DOHH2 (cell line): ENCODE data around the gene CDH4.

Experiments used
- EZH2phosphoT487 ChIP-seq: fragments of 200-600 bp; sonication (generic); IDR thresholded peaks from 2 replicates; pipeline ENCODE4 v1.6.1; 2017; ENCODE audit warnings: borderline replicate concordance, mild to moderate bottlenecking, antibody characterized with exemption, low read length, moderate library complexity, mixed read lengths
- TF ChIP-seq, protein P1 (sequence below): fragments of 200-600 bp; sonication (generic); IDR thresholded peaks from one replicate; pipeline ENCODE4 v1.5.1; 2014; ENCODE audit warnings: antibody characterized with exemption, mild to moderate bottlenecking, low read depth, low read length; ENCODE audit not compliant: poor library complexity, severe bottlenecking

DNA sequence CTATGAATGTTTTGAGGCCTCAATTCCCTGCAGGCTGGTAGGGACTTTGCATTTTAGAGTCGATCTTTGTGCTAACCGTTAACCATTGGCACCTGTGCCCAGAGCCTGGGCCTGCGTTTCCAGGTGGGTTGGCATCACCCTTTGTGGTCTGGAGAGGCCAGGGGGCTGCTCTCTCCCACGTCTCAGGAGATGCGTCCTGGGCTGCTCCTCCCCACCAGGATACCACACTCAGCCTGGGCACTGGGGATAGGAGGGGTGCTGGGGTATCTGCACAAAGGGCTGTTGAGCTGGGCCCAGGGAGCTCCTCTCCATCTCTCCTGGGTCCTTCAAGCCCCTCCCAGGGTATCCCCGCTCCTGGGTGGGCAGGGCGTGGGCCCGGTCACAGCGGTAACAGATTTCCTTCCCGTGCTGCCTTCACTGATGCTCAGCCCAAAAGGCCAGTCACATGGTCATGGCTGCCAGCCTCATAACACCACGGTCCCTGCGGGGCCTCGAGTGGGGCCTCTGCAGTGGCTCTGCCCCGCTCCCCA is 547.4 kb downstream of the CDH4 start:
- TF ChIP-seq, protein P1, sequence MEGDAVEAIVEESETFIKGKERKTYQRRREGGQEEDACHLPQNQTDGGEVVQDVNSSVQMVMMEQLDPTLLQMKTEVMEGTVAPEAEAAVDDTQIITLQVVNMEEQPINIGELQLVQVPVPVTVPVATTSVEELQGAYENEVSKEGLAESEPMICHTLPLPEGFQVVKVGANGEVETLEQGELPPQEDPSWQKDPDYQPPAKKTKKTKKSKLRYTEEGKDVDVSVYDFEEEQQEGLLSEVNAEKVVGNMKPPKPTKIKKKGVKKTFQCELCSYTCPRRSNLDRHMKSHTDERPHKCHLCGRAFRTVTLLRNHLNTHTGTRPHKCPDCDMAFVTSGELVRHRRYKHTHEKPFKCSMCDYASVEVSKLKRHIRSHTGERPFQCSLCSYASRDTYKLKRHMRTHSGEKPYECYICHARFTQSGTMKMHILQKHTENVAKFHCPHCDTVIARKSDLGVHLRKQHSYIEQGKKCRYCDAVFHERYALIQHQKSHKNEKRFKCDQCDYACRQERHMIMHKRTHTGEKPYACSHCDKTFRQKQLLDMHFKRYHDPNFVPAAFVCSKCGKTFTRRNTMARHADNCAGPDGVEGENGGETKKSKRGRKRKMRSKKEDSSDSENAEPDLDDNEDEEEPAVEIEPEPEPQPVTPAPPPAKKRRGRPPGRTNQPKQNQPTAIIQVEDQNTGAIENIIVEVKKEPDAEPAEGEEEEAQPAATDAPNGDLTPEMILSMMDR, result no peak
- no peak for TF ChIP-seq EZH2phosphoT487
